ENCODE measurements around the gene SSH3. TPM values are rescaled to one million over a fixed set of nuclear protein-coding genes. Genes with fewer than 3 reads are reported as not detected.

The SSH3 gene
- total RNA-seq, 3 donors from 2014 or later (not counting 1 experiment from before 2014, with no cell fraction given): 34.3 to 42.7 (median 38.1) TPM

GRCh38 chr11:67261640-67261945 is 41.7 kb upstream of the SSH3 start:
- Mint-ChIP-seq H3K36me3 (no peaks in the 10 kb centered on the region), H3K4me3 (no peak overlapping the region), H3K27me3 (ENCODE audit: low read depth in 2 of 2) (peaks cover 0 to 3% of the 10 kb centered on the region in 2 donors), H3K4me1 (peaks cover 26 to 38% of the 10 kb centered on the region in 2 donors), H3K9me3 (no peaks in the 10 kb centered on the region), H3K27ac (no peak overlapping the region)
- no peak overlapping the region for H3K4me3 ChIP-seq (ENCODE audit: low read length)
- no peaks in the 10 kb centered on the region for H3K27me3 ChIP-seq (ENCODE audit: control insufficient read depth, insufficient read depth, low read length)
- WGBS (ENCODE audit: insufficient coverage): 33% methylated on average over 18 of the region's 18 CpGs
- ATAC-seq: no peak
- H3K36me3 ChIP-seq (ENCODE audit: control insufficient read depth, insufficient read depth, low read length): peaks cover 8% of the 10 kb centered on the region
- no peak for DNase-seq
- TF ChIP-seq CTCF (IDR thresholded peaks at IDR 0.05): no peak
- no peaks in the 10 kb centered on the region for H3K9me3 ChIP-seq (ENCODE audit: control insufficient read depth, insufficient read depth, low read length)
- H3K27ac ChIP-seq (ENCODE audit: low read length): no peak overlapping the region
- intact Hi-C loops (cut with micrococcal nuclease): no loop called here
- H3K4me1 ChIP-seq (ENCODE audit: control insufficient read depth, insufficient read depth, low read length): peaks cover 37% of the 10 kb centered on the region

- H3K4me3 ChIP-seq (ENCODE audit: low read length): no peak overlapping the region
- ATAC-seq (no peak), DNase-seq (no peak)
- Mint-ChIP-seq H3K4me1 (peaks cover 23 to 39% of the 10 kb centered on the region in 2 donors), H3K27ac (peak overlapping the region; percentile 37 to 83), H3K27me3 (ENCODE audit: low read depth in 2 of 2) (peaks cover 0 to 3% of the 10 kb centered on the region in 2 donors), H3K36me3 (no peaks in the 10 kb centered on the region), H3K4me3 (peak overlapping the region; percentile 79), H3K9me3 (no peaks in the 10 kb centered on the region)
- H3K9me3 ChIP-seq (ENCODE audit: control insufficient read depth, insufficient read depth, low read length): no peaks in the 10 kb centered on the region
- peaks cover 3% of the 10 kb centered on the region for H3K36me3 ChIP-seq (ENCODE audit: control insufficient read depth, insufficient read depth, low read length)
- no peak for TF ChIP-seq CTCF (IDR thresholded peaks at IDR 0.05)
- H3K27ac ChIP-seq (ENCODE audit: low read length): no peak overlapping the region
- H3K27me3 ChIP-seq (ENCODE audit: control insufficient read depth, insufficient read depth, low read length): no peaks in the 10 kb centered on the region
- H3K4me1 ChIP-seq (ENCODE audit: control insufficient read depth, insufficient read depth, low read length): peaks cover 37% of the 10 kb centered on the region
- intact Hi-C loops (cut with micrococcal nuclease): loop anchor here (1.0 kb wide), 2 partner anchors 55 to 120 kb away; no protein-coding TSS in a partner anchor
- 64% methylated on average over 16 of the region's 18 CpGs for WGBS (ENCODE audit: insufficient coverage)
Measured at GRCh38 chr11:67261946-67262681, 41.2 kb upstream of the SSH3 start.

GRCh38 chr11:67262731-67263675 is 40.3 kb upstream of the SSH3 start:
- no peaks in the 10 kb centered on the region for H3K9me3 ChIP-seq (ENCODE audit: control insufficient read depth, insufficient read depth, low read length)
- Mint-ChIP-seq H3K27me3 (ENCODE audit: low read depth in 2 of 2) (peaks cover 0 to 3% of the 10 kb centered on the region in 2 donors), H3K9me3 (no peaks in the 10 kb centered on the region), H3K4me1 (peaks cover 32 to 48% of the 10 kb centered on the region in 2 donors), H3K4me3 (peak overlapping the region; percentile 79), H3K36me3 (no peaks in the 10 kb centered on the region), H3K27ac (peak overlapping the region; percentile 37 to 83)
- no peaks in the 10 kb centered on the region for H3K27me3 ChIP-seq (ENCODE audit: control insufficient read depth, insufficient read depth, low read length)
- intact Hi-C loops (cut with micrococcal nuclease): loop anchor here (1.0 kb wide), 2 partner anchors 54 to 119 kb away; no protein-coding TSS in a partner anchor
- ATAC-seq: peak; percentile 37 to 65 (median 46)
- H3K27ac ChIP-seq (ENCODE audit: low read length): peak overlapping the region; percentile 24
- TF ChIP-seq CTCF (IDR thresholded peaks at IDR 0.05): peak; percentile 73
- peak; percentile 67 to 86 for DNase-seq
- no peak overlapping the region for H3K4me3 ChIP-seq (ENCODE audit: low read length)
- WGBS (ENCODE audit: insufficient coverage): 38% methylated on average over 22 of the region's 22 CpGs
- peaks cover 45% of the 10 kb centered on the region for H3K4me1 ChIP-seq (ENCODE audit: control insufficient read depth, insufficient read depth, low read length)
- peaks cover 4% of the 10 kb centered on the region for H3K36me3 ChIP-seq (ENCODE audit: control insufficient read depth, insufficient read depth, low read length)
